CD4-positive, alpha-beta T cell treated with Interleukin-15 for 4 hours (primary cell): ENCODE measurements around the gene CIZ1.

Experiments
- DNase-seq: peaks from one replicate; pipeline ENCODE4 v3.0.0-alpha.2; 2020; ENCODE audit warnings: low spot score

CIZ1 gene

DNA sequence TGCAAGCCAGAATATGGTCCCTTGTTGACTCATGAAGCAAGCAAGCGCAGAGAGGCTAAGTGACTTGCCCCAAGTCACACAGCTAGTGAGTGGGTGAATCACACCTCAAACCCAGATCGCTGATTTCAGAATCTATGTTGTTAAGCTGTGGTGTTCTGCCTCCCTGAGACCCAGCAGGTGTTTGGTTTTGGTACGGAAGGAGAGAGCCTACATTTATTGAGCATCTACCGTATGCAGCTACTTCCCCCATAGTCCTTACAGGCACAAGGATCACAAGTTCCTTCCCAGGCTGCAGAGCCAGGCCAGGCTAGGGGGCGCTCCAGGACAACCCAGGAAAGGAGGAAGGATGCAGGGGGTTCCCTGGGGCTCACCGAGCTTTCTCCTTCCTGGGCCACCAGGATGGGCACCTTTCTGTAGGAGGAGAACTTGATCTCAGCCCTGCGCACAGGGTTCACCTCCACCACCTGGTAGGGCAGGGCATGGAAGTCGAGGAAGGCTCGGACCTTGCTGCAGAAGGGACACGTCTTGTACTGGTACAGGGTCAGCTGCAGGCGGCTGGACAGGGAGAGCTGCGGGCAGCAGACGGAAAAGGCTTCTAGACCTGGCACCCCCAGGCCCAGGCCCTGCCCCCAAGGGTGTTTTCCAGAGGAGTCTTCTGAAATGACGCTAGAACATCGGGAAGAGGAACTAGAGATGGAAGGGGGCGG is 66.3 kb downstream of the CIZ1 start:
- peak; percentile 46 for DNase-seq

DNA sequence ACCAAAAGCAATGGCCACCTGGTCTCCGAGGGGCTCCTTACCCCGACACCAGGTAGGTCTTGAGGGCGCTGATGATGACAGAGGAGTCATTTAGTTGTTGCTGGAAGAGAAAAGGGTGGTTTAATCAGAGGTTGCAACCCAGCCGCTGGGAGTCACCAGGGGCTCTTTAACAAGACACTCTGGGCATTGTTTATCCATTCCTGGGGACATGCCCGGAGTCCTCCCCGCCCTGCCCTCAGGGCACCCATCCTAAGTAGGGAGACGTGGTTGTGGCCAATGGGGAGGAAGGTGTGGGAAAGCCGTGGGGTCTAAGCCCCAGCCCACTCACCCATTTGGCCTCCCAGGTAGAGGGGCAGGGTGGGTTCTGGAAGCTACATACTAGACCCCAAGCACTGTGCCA is 66.9 kb downstream of the CIZ1 start:
- DNase-seq: no peak

DNA sequence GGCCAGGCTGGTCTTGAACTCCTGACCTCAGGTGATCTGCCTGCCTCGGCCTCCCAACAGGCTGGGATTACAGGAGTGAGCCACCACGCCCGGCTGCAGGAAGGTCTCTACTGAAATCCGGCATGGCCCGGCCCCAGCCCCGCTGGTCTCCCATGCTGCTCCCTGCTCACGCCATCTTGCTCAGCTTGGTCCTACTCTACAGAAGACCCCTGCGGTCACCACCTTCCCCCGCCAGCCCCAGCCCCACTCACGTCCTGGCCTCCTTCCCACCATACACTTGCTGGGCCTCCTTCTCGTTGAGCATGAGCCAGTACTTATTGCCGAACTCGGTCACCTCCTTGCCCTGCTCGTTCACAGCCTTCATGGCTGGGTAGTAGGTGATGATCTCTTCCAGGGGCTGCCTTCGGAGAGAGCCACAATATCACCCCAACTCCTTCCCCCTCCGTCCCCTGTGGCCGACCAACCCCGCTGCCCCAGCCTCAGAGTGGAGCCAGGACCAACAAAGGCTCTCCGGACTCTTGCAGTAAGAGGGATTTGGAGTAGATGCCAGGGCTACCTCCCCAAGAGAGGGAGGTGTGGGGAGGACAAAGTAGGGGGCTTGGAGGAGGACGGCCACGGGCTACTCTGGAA is 67.8 kb downstream of the CIZ1 start:
- no peak for DNase-seq

DNA sequence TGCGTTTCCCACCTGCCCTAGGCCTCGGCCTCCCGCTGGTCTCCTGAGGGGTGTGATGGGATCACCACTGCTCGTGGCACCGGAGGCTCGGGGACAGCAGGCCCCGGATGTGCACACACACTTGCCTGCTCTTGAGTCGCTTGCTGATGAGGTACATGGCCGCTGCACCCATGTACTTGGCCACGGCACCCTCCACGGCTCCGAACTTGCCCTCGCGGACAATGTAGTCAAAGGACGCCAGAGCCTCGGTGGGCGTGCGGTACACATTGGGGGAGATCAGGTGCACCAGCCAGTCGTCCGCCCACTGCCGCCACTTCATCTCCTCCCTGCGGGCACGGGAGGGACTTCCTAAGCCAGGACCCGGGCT is 68.6 kb downstream of the CIZ1 start:
- DNase-seq: no peak

DNA sequence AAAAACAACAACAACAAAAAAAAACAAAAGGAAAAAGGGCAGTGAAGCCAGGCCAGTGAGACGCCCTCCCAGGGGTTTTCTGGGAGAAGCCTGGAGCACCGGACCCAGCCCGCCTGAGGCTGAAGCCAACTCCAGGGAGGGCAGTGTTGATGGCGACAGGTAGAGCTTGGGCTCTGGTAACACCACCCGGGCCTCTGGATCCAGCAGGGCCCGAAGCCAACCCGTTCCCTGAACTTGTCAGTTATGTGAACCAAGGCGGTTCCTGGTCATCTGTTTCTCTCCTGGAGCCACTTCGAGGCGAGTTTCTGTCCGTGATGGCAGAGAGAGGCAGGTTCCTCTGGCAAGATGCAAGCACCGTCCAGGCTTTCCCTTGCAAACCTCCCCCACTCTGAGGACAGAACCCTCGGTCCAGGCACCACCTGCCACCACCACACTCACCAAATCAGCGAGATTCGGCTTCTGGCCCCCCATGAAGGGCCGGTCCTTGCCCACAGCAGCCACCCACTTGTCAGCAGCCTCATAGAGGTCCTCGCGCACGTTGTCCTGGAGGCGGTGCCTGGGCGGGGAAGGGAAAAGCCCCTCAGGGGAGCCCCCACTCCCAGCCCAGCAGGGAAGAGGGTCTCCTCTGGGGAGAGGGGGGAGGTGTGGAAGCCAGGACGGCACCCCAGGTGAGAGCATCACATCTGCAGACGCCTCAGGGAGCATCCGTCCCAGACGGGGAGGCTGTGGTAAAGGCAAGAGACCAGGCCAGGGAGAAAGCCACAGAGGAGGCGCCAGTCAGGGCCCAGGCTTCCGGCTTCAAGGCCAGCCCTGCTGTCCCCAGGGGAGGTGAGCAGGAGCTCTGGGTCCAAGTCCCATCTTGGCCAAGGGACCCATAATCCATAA is 69.2 kb downstream of the CIZ1 start:
- DNase-seq: no peak

DNA sequence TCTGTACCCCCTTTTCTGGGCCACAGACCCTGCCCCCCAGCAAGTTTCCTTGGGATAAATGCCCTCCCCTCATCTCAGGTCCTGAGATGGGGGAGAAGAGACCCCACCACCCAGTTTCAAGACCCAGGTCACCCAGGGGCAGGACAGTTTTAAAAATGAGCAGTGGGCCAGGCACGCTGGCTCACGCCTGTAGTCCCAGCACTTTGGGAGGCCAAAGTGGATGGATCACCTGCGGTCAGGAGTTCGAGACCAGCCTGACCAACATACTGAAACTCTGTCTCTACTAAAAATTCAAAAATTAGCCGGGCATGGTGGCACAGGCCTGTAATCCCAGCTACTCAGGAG is 69.9 kb downstream of the CIZ1 start:
- DNase-seq: no peak

DNA sequence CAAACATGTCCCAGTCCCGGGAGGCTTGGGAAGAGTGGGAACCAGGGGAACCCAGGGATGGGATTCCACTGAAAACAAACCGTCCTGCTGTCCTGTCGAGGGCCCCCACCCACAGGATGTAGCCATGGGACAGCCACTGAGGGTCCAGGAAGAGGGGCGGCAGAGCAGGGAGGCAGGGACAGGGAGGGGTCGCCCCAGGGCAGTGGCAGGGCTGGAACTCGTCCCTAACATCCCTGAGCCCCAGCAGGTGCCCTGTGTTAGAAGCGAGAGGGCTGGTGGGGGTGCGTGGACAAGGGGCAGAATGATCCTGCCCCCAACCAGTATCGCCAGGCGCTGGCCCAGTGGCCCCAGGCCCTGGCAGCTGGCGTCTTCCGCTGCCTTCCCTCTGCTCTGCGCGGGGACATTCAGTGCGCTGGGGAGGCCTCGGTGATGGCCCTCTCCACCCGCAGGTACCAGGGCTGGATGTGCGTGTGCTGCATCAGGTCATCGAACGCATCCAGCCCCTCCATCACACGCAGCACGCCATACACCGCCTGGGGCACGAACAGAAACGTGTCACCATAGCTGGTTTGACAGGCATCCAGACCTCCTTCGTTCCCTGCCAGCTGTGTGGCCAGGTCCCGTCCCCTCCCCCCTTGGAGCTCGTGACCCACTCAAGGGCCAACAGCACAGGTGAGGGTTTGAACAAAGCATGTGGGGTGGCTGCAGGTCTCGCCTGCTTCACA is 70.5 kb downstream of the CIZ1 start:
- DNase-seq: no peak

DNA sequence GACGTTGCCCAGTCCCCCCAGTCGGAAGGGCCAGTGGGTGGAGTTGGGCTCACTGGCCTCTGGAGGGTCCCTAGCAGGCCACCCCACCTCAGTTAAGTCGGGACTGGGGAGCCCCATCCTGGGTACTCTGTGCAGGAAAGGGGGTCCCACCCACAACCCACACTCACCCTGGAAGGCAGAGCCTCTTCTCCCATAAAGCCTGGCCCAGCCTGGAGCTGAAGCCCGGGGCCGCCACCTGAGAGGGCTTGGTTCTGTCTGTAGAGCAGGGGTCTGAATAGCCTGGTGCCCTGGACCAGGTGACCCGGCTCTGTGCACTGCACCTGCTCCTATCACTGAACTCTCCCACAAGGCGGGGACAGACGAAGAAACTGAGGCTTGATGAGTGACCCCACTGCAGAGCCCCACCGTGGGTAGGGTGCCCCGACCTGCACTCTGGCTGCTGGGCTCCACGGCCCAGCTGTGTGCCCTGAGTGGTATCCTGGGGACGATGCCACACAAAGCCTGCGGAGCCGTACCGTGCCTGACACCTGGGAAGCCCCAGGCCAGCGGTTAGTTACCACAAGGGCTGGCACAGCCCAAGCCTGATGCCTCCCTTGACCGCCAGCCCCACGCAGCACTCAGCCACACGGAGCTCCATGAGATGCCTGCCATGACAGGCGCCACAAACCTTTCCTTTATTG is 71.2 kb downstream of the CIZ1 start:
- no peak for DNase-seq

DNA sequence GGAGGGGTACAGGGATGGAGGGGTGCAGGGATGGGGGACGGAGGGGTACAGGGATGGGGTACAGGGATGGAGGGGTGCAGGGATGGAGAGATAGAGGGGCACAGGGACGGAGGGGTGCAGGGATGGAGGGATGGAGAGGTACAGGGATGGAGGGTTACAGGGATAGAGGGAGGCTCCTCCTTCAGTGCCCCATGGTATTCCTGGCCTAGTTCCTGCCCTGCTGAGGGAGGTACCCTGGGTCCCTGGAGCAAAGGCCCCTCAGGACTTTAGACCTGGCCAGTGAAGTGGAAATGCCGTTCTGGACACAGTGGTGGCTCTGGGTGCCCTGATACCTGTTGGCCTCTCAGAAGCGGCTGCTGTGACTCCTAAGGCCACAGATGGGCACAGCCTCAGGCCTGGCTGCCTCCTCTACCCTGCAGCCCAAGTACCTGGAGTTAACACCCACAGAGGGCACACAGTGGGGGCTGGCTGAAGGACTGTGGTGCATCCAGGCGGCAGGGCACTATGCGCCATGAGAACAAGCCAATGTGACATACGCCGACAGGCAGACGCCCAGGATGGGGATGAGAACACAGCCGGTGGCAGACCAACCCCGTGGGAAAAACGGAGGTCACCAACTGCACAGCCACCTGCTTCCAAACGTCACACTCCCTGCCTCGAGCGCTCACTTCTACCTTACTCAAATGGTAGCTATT is 72.3 kb downstream of the CIZ1 start:
- no peak for DNase-seq

DNA sequence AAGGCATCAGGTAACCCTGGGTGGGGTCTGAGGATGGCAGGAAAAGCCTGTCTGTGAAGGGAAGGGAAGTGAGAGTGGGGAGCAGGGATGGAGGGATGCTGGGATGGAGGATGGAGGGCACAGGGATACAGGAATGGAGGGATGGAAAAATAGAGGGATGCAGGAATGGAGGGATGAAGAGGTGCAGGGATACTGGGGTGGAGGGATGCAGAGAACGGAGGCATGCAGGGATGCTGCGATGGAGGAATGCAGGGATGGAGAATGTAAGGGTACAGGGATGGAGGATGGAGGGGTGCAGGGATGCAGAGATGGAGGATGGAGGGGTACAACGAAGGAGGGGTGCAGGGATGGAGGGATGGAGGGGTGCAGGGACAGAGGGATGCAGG is 72.9 kb downstream of the CIZ1 start:
- DNase-seq: no peak

DNA sequence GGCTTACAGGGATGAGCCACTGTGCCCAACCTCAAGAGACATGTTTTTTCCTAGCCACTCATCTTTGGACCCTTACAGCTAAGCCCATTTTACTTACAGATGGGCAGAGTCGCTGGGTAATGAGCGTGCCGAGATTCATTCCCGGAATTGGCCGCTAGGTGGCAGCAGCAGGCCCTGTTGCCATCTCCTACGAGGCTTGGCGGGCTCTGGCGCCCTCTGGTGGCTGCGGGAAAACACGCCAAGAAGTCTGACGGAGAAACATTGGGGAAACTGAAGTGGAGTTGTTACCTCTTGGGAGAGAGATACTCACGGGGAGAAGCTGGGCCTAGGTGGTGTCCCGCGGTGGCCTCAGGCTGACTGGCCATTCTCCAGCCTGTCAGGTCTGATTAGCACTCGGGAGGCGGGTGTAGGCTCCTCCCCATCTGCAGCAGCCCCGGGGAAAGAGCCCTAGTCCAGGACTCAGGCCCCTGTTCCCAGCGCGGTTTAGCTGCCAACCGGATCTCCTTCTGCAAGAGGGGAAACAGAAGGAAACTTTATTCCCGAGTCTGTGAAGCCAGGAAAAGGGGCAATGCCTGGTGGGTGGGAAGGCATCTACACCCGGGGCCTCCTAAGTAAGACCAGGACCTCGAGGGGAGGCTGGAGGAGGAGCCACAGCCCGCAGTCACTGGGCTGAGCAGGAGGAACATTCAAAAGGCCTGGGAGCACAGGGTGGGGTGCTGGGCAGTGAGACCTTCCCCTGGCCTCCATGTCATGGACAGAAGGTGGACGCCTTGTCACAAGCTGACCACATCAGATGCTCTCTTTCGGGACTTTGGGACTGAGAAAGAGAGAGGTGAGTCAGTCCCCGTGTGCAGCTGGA is 73.5 kb downstream of the CIZ1 start:
- DNase-seq: peak; percentile 94

DNA sequence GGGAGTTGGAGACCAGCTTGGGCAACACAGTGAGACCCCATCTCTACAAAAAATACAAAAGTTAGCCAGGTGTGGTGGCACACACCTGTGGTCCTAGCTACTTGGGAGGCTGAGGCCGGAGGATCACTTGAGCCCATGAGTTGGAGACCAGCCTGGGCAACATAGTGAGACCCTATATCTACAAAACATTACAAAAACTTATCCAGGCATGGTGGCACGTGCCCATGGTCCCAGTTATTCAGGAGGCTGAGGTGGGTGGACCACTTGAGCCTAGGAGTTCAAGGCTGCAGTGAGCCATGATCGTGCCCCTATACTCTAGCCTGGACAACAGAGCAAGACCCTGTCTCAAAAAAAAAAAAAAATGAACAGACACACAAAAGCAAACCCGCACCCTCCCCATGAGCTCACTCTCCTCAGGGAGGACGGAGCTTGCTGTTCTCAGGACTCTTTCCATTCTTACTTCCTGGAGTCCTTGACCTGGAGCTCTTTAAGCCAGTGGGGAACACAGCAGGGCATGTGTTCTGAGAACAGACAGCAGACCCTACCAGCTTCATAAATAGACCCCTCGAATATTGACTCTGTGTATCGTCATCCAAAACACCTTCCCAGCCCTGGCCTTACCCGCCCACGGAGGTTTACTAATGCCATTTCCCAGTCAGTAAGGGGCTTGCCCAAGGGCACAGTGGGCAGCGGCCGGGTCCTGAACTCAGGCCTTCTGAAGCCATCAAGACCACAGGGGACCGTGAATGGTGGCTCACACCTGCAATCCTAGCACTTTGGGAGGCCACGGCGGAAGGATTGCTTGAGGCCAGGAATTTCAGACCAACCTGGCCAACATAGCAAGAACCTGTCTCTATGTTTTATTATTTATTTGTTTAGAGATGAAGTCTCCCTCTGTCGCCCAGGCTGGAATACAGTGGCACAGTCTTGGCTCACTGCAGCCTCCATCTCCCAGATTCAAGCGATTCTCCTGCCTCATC is 75.0 kb downstream of the CIZ1 start:
- no peak for DNase-seq
